GM12865 (cell line): ENCODE results near the gene ACTN4.
"Not testable (repeated sequence)": the region's sequence is repeated elsewhere in the genome, so short reads cannot be mapped to it uniquely, and the experiment has no call there.

ENCODE experiments used
- DNase-seq: peaks from one replicate; pipeline ENCODE4 v3.0.0; 2010; ENCODE audit warnings: low read depth
- H3K4me3 ChIP-seq: 2 replicates; pipeline ENCODE4 v1.5.1; 2011; ENCODE audit warnings: mild to moderate bottlenecking, low read depth, low read length, control low read depth
- CTCF ChIP-seq: IDR thresholded peaks from 2 replicates; pipeline ENCODE4 v1.5.1; 2011; ENCODE audit warnings: low read length, control low read depth, low read depth, inconsistent platforms; ENCODE audit not compliant: insufficient read depth; ENCODE audit errors: missing control alignments

The ACTN4 gene

DNA sequence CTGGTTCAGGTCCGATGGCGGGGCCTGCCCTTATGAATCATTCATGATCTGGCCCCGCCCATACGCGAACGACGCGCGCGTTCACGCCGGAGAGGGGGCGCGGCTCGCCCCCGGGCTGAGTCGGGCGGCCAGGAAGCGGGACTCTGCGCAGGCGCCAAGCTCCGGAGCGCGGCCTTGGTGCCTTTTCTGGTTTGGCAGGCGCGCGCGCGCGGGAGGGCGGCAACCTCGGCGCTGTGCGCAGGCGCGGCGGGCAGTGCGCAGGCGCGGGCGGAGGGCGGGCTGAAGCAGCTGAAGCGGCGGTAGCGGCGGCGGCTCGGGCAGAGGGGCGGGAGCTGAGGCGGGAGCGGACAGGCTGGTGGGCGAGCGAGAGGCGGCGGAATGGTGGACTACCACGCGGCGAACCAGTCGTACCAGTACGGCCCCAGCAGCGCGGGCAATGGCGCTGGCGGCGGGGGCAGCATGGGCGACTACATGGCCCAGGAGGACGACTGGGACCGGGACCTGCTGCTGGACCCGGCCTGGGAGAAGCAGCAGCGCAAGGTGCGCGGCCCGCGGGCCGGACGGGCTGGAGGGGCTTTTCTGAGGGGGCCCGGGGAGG lies at the start of gene ACTN4:
TSS of gene ACTN4 (plus strand) at position 282 of the 598 bp plus-strand sequence. CDS start at position 379, 97 bp downstream.
- DNase-seq: peak; percentile 99
- TF ChIP-seq CTCF: no peak
- H3K4me3 ChIP-seq: peak within 1 kb of the TSS; percentile 97

DNA sequence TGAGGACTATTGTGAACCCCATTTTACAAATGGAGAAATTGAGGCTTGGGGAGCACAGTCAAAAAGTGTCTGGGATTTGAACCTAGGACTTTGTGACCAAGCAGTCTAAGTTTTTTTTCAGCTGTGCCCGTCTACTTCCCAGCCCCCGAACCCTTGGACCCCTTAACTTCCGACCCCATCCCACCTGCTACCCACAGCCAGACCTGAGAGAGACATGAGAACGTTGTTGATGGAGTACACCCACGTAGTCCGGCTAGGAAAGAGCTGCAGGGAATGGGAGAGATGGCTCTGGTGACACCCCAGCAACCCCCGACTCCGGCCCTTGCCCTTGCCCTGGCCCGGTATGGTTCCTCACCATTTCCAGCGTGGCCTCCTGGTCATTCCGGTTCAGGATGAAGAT lies 47.7 kb upstream of the ACTN4 start:
- no peak for DNase-seq
- no peak overlapping the region for H3K4me3 ChIP-seq
- TF ChIP-seq CTCF: no peak

GRCh38 chr19:38602856-38603255 lies 44.6 kb upstream of the ACTN4 start:
- not testable (repeated sequence) for DNase-seq, H3K4me3 ChIP-seq

GRCh38 chr19:38606131-38606530 lies 41.3 kb upstream of the ACTN4 start:
- no peak overlapping the region for H3K4me3 ChIP-seq
- TF ChIP-seq CTCF: no peak
- no peak for DNase-seq

DNA sequence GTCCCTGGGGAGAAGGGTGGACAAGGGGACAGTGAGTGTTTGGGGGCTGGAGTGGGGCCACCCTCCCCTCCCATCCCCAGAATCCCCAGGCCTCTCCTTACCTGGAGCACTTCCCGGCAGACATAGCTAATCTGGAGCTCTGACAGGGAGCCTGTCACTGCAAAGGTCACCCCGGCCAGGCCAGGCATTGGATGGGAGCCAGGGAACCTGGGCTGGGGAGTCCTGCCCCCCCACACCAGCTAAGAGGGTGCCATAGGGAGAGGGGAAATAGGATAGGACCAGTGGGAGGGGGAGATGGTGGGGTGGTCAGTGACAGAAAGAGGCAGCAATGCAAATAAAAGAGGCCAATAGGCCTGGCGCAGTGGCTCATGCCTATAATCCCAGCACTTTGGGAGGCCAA lies 33.2 kb upstream of the ACTN4 start:
- DNase-seq: no peak
- H3K4me3 ChIP-seq: no peak overlapping the region
- TF ChIP-seq CTCF: no peak

- no peak for TF ChIP-seq CTCF
- DNase-seq: no peak
- H3K4me3 ChIP-seq: peak overlapping the region; percentile 75
These were observed 32.4 kb upstream of the ACTN4 start for GRCh38 chr19:38615007-38615581.

DNA sequence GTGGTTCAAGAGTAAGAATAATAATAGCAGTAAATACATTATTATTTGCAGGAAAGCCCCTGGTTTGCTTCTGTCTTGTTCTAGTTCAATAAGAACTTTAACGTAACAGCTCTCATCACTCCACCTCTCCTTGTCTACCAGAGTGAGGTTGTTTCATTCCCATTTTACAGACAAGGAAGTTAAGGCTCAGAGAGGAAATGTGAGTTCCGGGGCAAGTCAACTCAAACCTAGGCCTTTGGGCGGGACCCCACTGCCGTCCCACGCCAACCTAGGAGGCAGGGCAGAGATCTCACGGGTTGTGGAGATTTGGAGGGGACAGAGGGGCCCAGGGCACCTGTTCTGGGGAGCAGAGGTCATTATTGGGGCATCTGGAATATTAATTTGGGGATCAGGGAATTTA lies 31.2 kb upstream of the ACTN4 start:
- DNase-seq: peak; percentile 63
- TF ChIP-seq CTCF: no peak
- H3K4me3 ChIP-seq: peak overlapping the region; percentile 75
